Raji (cell line): ENCODE measurements around the gene KLHL2.

Source experiments
- POLR2A ChIP-seq: IDR thresholded peaks from 2 replicates; pipeline ENCODE4 v1.6.1; 2011; ENCODE audit warnings: low read depth, low read length, control low read depth; ENCODE audit not compliant: insufficient read depth

The KLHL2 gene

DNA sequence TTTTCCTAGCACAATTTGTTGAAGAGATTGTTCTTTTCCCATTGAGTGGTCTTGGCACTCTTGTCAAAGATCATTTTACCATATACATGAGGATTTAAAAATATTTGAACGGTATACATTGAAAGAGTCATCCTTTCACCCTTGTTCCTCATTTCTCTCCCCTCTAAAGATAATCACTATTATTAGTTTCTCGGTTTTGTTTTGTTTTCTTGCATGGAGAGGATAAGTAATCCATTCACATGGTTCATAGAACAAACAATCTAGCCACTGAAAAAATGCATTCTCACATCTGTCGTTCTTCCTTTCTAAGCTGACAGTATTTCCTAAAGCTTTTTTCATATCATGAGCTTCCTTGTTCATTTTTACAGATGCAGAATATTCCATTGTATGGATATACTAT lies 80.9 kb downstream of the KLHL2 start:
- no peak for TF ChIP-seq POLR2A

DNA sequence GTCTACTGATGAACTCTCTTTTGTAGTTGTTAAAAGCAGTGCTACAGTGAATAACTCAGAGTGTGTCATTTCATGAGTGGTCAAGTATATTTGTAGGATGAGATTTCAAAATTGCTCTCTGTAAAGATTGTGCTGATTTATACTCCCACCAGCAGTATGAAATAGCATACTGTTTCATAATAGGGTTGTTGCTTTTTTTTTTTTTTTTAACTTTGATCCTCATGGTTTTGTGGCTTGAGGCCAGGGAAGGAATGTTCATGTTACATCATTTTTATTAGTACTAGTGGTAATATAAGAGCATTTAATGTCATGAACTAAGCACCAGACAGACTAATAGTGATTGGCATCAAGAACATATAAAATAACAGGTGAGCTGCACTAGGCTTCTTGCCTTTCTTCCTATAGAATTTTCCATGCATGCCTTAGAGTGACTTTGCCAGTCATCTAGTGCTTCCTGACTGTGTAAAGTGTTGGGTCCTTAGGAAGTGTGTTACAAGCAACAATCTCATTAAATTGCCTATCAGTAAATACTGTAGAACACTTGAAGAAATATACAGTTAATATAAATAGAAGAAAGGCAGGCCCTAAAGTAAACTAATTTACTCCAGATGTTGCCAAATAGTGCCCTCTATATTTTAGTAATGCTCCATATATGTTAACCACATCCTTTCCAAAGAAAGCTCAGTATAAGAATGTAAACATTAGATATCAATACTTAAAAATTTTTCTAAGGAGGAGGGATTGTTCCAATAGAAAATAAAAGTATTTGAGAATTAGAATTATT lies 81.5 kb downstream of the KLHL2 start:
- no peak for TF ChIP-seq POLR2A

DNA sequence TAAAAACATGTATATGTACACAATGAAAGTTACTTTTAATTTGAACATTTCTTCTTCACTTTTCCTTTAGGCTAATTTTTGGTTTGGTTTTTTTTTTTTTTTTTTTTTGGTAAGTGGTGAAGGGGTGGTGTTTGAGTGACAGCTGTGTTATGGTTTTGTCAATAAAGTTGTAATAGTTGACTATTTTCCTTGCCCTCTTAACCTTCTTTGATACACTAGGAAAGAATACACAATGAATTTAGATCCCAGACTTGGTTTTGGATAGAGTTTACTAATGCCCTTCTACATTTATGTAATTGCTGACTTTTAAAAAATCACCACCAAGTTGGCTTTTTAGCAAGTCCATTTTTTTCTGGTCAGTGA lies 82.0 kb downstream of the KLHL2 start:
- no peak for TF ChIP-seq POLR2A

- TF ChIP-seq POLR2A: no peak
These were observed 85.7 kb downstream of the KLHL2 start for GRCh38 chr4:165293061-165293460.

- no peak for TF ChIP-seq POLR2A
These were observed 86.7 kb downstream of the KLHL2 start for GRCh38 chr4:165293927-165294649.

GRCh38 chr4:165294907-165295306 lies 87.5 kb downstream of the KLHL2 start:
- no peak for TF ChIP-seq POLR2A

DNA sequence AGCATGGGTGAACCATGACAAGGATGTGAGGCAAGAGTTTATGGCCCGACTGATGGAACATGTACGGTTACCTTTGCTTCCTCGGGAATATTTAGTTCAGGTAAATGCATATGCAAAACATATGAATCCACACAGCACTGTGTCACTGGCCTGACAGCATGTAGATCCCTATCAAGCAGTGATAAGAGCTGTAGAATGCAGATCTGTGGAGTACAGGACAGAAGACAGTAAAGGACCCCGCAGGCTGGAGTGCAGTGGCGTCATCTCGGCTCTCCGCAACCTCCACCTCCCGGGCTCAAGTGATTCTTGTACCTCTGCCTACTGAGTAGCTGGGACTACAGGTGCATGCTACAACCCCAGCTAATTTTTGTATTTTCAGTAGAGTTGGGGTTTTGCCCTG lies 90.3 kb downstream of the KLHL2 start:
- no peak for TF ChIP-seq POLR2A

GRCh38 chr4:165299399-165300060 lies 92.2 kb downstream of the KLHL2 start:
- TF ChIP-seq POLR2A: no peak

- TF ChIP-seq POLR2A: no peak
These were observed 94.5 kb downstream of the KLHL2 start for GRCh38 chr4:165301833-165302232.

GRCh38 chr4:165302658-165303057 lies 95.3 kb downstream of the KLHL2 start:
- TF ChIP-seq POLR2A: no peak

DNA sequence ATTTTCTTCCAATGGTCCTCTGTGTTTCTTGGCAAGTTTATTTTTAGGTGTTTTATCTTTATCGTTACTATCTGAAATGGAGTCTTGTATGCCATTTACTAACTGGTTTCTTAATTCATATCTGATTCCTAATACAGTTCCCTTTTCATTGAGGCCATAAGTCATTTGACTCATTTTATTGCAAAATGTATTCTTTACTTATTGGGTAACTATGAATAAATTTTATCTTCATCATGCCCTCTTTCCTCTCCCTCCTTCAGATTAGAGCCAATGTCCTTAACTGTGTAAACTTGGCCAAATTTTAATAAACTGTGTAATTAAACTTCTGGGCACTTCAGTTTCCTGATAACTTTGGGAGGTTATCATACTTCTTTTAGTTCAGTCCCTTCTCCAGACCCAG lies 100.8 kb downstream of the KLHL2 start:
- TF ChIP-seq POLR2A: no peak

GRCh38 chr4:165308606-165309005 lies 101.2 kb downstream of the KLHL2 start:
- TF ChIP-seq POLR2A: no peak

DNA sequence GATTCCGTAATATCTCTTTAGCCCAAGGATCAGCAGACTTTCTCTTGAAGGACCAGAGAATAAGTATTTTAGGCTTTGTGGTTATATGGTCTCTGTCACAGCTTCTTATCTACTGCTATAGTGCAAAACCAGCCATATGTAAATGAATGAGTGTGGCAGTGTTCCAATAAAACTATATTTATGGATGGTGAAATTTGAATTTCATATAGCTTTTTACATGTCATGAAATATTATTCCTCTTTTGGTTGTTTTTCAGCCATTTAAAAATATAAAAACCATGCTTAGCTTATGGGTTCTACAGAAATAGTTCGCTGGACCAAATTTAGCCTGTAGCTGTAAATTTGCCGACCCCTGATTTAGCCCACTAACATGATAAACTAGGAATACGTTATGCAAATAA lies 102.1 kb downstream of the KLHL2 start:
- no peak for TF ChIP-seq POLR2A

DNA sequence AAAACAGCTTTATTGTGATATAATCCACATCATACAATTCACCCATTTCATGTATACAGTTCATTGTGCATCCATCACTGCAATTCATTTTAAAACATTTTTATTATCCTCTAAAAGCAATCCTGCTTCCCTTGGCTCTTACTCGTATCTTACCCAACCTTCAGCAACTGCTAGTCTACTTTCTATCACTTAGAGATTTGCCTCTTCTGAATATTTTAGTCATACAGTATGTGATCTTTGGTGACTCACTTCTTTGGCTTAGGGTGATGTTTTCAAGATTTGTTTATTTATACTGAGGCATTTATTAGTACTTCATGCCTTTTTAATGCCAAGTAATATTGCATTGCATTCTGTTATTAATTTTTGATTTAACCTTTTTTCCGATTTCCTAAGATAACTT lies 105.1 kb downstream of the KLHL2 start:
- no peak for TF ChIP-seq POLR2A

GRCh38 chr4:165319030-165319429 lies 111.7 kb downstream of the KLHL2 start:
- TF ChIP-seq POLR2A: no peak

DNA sequence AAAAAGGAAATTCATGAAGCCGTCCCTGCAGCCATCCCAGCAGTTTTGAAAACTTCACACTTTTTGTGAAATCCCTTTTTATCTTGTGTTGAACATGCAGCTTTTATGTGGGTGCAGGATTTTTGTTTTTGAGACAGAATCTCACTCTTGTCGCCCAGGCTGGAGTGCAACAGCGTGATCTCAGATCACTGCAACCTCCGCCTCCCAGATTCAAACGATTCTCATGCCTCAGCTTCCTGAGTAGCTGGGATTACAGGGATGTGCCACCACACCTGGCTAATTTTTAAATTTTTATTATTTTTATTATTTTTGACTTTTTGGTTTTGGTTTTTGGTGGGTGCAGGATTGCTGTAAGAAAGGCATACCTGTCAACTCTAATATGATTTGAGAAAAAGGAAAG lies 112.1 kb downstream of the KLHL2 start:
- no peak for TF ChIP-seq POLR2A
